DOHH2 (cell line): ENCODE measurements around the gene HPSE.

Experiments
- CTCF ChIP-seq: fragments of 200-600 bp; sonication (generic); IDR thresholded peaks from one replicate; pipeline ENCODE4 v1.5.1; 2014; ENCODE audit warnings: antibody characterized with exemption, mild to moderate bottlenecking, low read depth, low read length; ENCODE audit not compliant: poor library complexity, severe bottlenecking
- EZH2phosphoT487 ChIP-seq: fragments of 200-600 bp; sonication (generic); IDR thresholded peaks from 2 replicates; pipeline ENCODE4 v1.6.1; 2017; ENCODE audit warnings: borderline replicate concordance, mild to moderate bottlenecking, antibody characterized with exemption, low read length, moderate library complexity, mixed read lengths

GRCh38 chr4:83308672-83309071 is 26.0 kb downstream of the HPSE start:
- no peak for TF ChIP-seq CTCF
- no peak for TF ChIP-seq EZH2phosphoT487
